SIG-M5 treated with dmso at 0.1 percent for 504 hours (cell line): ENCODE measurements around the gene KRTAP5-2.
"Not testable (repeated sequence)": the region's sequence is repeated elsewhere in the genome, so short reads cannot be mapped to it uniquely, and the experiment has no call there.

Source experiments
- DNase-seq: peaks from one replicate; lab custom pipeline; 2025; ENCODE audit not compliant: unreplicated experiment; lab: John Stamatoyannopoulos, UW

The KRTAP5-2 gene

DNA sequence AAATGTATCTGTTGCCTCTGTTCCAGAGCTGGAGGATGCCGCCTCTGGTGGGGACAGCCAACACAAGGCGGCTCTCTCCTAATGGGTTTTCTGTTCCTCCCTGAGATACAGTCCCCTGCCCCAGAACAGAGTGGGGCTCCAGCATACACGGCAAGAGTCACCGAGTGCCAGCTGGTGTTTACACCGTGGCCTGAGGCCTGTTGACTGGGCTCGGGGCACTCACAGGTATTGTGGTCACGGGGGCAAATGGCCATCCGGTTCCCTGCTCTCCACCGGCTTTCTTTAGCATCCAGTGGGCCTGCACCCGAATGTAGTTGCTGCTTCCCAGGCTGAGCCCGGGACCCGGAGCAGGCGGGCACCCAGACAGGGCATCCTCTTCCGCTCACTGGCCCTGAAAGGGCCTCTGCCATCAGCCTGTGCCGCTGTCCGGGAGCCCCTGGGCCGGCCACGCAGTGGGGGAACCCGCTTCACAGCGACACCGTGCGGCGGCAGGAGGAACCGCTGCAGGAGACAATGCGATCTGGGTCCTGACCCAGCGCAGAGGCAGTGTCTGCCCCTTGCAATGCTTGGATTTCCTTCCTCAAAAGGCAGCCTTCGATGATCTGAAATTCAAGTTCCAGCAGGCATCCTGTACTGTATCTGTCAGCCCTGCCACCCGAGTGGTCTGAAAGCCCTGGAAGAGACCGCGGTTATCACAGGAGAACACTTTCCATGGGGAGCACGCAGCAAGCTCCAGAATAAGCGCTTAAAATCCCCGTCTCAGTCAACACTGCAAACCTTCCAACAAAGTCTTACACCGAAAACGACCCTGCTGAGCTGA lies 30.6 kb upstream of the KRTAP5-2 start:
- peak; percentile 16 for DNase-seq

DNA sequence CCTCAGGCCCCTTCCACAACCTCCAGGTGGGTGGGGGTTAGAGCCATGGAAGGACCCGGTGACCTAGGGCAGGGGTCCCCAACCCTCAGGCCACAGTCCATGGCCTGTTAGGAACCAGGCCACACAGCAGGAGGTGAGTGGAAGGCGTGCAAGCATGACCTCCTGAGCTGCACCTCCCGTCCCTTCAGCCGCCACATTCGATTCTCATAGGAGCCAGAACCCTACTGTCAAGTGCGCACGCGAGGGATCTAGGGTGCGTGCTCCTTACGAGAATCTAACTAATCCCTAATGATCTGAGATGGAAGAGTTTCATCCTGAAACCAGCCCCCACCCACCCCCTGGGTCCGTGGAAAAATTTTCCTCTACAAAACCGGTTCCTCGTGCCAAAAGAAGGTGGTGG lies 27.4 kb upstream of the KRTAP5-2 start:
- DNase-seq, result no peak

DNA sequence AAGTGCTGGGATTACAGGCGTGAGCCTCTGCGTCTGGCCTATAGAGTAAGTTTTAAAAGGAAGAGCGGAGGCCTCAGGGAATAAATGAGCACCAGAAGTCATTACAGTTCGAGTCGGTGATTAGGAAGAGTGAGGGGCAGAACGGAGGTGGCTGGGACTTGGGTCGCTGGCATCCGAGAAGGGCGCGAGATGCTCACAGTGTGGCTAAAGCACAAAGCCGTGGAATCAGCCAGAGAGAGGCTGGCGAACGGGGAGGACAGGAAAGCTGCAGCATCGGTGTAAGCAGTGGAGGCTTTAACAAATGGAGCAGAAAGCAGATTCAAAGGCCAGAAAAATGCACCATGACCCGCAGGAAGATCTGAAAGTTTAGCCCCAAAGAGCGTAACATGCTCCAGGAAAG lies 26.5 kb upstream of the KRTAP5-2 start:
- no peak for DNase-seq

DNA sequence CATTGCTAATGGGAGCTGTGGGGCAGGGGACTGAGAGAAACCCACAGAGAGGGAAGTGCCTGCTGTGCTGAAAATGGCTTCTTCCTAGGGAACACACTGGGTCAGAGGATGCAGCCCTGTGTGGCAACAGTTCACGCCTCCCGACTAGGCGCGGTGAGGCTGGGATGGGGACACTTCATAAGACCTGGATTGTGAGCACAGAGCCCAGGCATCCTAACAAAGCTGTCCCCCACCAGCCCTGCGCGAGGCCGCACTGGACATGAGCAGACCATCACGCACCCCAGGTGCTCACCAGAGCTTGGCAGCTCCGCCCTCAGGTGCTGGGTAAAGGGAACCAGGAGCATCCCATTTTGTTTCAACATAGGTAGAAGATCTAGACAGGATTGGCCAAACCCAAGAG lies 25.6 kb upstream of the KRTAP5-2 start:
- DNase-seq, result no peak

DNA sequence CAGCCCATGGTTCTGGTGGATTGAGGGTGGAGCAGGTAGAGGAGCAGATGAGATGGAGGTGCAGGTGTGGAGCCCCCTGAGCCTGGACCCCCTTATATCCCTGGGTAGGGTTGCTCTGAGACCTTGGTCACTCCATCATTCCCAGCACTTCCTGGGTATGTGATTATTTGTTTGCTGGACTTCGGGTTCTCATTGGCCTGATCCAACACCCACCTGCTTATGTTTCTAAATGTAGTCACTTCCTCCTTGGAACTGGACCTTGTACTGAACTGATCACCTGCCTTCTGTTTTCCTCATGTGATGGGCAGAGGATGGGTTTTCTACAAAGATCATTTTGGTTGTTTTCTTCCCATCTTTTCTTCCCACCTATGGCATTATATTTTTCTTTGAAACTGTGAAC lies 24.0 kb upstream of the KRTAP5-2 start, which contains the start of gene KRTAP5-4:
Gene KRTAP5-4, minus strand, starts transcription at position 53 of the 400 bp plus-strand sequence. Its CDS starts 45 bp downstream, at position 8.
- DNase-seq, result no peak

DNA sequence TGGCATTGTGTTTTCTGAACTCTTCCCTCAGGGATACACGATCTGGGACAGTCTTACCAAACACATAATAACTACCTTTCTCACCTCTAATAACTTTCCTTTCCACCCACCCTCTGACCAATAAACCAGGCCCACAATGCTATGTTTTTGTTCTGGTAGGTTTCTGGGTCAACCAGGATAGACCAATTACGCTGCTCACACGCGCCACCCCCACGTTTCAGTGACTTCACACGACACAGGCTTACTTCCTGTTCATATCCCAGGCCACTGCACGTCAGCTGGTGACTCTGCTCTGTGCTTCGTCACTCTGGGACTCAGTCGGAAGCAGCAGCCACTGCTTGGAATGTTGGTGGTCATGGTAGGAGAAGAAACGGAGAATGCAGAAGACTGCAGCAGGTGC lies 21.4 kb upstream of the KRTAP5-2 start:
- no peak for DNase-seq

DNA sequence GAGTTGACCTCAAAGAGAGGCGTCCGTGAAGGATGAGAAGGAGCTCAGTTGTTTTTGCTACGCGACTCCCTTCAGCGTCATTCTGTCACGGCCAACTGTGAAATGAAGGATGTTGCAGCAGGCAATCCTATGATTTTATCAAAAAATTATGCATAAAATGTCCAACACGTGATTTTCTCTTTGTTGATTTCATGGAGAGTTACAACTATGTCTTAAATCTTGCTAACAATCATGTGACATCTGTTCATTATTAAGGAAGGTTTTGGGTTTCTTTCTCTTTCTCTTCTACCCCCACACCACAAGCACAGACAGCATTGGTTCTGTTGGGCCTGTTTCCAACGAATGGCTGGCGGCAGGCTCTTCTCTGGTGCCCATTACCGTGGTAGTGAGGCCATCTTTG lies 20.1 kb upstream of the KRTAP5-2 start:
- no peak for DNase-seq

DNA sequence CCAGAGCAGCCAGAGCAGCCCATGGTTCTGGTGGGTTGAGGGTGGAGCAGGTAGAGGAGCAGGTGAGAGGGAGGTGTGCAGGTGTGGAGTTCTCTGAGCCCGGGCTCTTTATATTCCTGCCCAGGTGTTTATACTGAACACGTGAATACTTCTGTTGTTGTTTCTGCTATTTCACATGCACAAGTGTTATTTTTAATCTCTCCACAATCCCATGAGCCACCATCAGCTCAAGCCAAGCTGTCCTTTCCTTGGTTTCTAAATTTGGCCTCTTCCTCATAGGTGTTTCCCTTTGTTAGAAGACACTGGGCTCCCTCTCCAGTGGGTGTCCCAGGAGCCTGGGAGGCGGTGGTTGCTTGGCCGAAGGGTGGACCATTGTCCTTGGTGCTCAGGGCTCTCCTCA lies 10.3 kb upstream of the KRTAP5-2 start, which contains the start of gene KRTAP5-3:
Gene KRTAP5-3, minus strand, starts transcription at position 101 of the 400 bp plus-strand sequence. Its CDS starts 78 bp downstream, at position 23.
- DNase-seq, result no peak

DNA sequence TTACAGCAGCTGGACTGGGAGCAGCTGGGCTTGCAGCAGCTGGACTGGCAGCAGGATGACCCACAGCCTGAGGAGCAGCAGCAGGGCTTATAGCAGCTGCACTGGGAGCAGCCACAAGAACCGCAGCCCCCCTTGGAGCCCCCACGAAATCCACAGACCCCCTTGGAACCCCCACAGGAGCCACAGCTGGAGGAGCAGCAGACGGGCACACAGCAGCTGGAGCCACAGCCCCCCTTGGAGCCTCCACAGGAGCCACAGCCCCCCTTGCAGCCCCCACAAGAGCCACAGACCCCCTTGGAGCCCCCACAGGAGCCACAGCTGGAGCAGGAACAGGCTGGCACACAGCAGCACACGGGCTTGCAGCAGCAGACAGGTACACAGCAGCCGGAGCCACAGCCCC lies 9.8 kb upstream of the KRTAP5-2 start:
- not testable (repeated sequence) for DNase-seq

DNA sequence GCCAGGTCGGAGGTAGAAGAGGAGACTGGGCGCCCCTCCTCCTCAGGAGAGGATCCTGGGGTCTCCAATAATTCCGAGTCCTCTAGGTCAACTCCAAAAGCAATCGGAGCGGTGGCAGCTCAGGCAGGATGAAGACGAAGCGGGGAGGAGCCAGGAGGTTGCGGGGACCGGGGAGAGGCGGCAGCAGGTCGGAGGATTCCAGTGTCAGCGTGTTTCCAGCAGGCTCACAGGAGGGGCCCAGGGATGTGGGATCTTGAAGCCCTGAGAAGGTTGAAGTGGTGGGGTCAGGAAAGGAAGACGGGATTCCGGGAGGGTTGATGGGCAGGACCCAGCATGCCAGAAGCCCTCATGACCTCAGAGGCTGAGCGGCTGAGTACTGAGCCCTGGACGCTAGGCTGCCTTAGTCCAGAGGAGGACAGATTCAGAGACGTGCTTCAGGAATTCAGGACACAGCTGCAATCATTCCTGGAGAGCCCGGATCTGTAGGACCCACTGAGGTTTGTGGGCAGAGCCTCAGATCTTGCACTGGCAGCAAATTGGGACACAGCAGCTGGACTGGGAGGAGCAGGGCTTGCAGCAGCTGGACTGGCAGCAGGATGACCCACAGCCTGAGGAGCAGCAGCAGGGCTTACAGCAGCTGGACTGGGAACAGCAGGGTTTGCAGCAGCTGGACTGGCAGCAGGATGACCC lies 9.2 kb upstream of the KRTAP5-2 start:
- DNase-seq, result not testable (repeated sequence)

DNA sequence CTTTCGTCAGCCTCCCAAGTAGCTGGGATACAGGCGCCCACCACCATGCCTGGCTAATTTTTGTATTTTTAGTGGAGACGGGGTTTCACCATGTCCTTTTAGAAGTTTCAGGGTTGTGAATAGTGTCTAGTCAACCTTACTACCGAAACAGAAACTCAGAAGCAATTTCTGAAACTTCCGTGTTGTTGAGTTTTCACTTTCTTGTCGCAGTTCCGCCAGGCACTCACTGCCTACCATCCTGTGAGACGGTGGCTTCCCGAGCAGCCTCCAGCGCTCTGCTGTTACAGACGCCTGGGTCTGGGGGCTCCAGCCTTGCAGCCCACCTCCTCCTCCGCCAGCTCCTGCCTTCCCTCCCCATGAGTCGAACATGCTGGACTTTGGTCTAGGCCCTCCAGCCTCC lies 7.8 kb upstream of the KRTAP5-2 start:
- not testable (repeated sequence) for DNase-seq

DNA sequence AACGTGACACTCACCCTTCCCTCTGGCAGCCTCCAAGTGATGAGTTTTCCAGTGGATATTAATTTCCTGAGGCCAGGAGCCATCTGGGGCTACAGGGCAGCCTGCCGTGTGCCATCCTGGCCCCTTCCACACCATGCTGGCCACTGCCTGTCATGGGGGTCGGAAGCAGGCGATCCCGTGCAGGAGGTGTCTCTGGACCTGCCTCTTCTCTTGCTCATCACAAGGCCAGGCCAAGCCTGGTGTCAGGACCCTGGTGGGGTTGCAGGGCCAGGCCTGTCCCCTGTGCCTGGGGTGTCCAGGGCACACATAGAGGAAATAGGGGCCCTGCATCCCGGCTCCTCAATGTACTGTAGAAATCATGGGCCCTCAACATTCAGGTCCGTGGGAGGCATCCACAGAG lies 6.6 kb upstream of the KRTAP5-2 start:
- DNase-seq, result no peak

DNA sequence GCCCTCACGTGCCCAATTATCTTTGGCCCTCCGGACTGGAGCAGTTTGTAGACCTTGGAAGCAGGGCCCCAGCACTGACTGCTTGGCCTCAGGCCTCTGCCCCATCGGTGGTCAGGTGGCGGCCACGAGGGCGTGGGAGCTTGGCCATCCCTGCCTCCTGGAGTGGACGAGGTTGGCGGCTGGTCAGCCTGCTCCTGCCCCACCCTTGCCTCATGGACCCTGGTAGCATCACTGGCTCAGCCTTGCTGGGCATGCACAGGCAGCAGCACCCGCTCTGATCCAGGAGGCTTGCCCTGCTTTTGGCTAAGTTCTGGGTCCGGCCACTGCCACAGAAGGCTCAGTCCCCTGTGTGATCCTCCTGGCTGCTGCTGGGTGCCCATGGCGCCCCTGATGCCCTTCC lies 6.1 kb upstream of the KRTAP5-2 start:
- DNase-seq, result no peak

DNA sequence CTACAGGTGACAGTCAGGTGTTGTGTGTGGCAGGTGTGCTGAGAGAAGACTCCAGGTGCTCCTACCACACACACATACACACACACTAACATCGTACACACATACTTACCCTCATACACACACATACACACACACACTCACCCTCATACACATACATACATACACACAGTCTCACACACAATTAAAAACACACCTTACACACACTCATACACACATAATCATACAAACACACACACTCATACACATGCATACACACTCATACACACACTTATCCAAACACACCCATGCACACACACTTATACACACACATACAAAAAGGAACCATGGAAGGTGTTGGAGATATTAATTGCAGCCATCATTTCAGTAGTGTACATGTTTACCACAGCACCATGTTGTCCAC lies 5.5 kb upstream of the KRTAP5-2 start:
- no peak for DNase-seq

DNA sequence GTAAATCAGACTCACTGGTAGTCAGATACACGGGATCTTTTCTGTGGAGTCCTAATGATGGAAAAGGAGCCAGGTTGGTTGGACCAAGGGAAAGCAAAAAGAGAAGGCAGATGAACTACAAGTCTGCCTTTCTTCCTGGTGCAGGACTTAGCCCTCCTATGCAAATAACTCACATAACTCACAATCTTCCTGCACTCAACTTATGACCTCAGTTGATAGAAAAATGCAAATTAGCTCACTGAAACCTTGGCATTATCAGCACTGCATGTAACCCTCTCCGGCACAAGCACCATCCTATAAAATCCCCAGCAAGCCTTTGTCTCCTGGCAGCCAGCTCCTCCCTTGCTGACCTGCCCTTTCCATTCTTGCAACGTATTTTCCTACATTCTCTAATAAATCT lies 3.6 kb upstream of the KRTAP5-2 start:
- not testable (repeated sequence) for DNase-seq

DNA sequence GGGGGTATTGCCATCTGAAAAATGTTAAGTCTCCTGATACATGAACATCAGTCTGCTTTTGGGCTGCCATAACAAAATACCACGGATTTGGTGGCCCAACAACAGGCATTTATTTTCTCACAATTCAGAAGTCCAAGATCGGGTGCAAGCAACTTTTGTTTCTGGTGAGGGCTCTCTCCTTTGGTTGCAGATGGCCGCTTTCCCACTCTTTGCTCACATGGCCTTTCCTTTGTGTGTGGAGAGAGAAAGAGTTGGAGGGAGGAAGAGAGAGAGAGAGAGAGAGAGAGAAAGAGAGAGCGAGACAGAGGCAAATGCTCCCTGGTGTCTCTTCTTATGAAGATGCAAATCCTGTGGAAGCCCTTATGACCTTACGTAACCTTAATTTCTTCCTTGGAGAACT lies 2.5 kb upstream of the KRTAP5-2 start:
- no peak for DNase-seq

DNA sequence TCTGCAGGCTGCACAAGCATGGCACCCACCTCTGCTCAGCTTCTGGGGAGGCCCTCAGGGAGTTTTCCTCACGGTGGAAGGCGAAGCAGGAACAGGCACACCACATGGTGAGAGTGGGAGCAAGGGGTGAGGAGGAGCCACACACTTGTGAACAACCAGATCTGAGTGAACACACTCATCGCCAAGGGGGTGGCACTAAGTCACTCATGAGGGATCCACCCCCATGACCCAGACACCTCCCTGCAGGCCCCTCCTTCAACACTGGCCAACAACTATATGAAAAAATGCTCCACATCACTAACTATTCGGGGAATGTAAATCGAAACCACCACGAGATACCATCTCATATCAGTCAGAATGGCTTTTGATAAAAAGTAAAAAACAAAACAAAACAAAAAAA lies 722 bp upstream of the KRTAP5-2 start:
- DNase-seq, result no peak

DNA sequence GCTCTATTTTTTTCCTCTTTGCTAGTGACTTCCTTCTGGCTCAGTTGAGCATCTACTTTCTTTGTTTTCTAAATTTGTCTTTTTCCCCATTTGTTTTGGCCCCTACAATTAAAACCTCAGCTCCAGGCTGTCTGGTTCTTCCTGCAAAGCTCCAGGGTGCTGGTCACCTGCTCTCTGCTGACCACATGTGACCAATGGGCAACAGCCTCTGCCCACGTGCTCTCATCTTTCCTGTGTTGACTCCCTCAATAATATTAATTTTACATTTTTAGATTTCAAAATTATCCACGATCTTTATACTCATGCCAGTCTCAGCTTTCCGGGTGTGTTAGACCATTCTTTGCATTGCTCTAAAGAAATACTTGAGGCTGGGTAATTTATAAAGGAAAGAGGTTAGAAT lies 312 bp upstream of the KRTAP5-2 start:
- DNase-seq, result not testable (repeated sequence)

DNA sequence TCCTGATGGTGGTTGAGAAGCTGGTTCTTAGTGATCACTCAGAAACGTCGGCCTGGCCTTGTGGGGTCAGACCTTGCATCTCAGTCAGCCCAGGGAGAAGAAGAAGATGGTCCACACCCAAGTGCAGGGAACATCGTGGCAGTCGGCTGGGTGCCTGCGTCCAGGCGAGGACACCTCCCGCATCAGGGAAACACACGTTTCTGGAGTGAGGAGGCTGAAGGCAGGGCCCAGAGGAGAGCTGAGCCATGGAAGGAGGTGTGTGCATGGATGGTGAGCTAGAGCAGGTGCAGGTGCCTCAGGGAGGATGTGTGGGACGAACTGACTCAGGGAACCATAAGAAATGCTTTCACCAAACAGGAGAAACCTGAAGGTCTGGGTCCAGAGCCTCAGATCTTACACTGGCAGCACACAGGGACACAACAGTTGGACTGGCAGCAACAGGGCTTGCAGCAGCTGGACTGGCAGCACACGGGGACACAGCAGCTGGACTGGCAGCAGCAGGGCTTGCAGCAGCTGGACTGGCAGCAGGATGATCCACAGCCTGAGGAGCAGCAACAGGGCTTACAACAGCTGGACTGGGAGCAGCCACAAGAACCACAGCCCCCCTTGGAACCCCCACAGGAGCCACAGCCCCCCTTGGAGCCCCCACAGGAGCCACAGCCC lies 632 bp downstream of the KRTAP5-2 start:
- no peak for DNase-seq

DNA sequence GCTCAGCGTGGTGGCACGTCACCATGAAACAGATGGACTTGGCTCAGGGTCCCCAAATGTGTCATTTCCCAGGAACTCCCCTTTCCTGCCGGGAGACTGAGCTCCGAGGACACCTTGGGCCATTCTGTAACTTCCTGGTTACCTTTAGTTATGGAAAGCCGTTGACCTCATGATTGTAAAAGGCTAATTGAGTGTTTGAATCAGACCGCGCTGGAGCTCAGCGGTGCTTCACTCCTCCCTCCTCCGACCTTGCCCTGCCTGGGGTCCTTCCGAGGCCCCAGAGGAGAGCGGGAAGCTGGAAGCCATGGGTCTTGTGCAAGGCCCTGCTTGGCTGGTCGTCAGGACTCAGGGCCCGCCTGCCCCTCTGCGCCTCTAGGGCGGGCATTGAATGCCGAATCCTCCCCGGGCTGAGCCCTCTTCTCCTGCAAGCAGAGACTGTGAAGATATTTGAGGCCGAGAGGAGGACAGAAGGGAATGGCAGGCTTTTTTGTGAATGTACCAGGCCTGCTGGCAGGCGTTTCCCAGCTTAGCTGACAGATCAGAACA lies 1.4 kb downstream of the KRTAP5-2 start:
- DNase-seq, result not testable (repeated sequence)

DNA sequence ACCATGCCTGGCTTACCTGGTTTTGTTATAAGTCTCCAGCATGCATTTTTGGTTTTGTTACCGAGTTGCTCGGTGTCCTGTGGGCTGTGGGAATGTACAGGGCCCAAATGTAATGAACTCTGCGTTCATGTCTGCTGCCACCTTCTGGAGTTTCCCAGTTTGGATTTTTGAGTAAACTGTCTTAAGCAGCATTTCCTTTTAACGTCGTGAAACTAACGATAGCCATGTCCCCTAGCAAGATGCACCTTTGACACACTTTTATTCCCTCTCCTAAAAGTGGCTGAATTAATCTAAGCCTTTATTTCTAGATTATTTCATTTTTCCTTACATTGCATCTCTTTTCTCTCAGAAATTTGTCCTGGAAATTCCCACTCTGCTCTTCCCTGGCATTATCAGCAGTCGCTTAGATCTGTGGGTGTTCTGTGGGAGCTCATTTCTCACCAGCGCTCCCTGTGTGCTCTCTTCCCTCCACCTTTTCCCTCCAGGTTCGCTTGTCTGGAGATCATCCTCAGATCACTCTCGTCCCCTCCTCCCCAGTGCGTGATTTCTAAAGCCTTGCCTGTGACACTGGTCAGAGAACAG lies 2.0 kb downstream of the KRTAP5-2 start:
- DNase-seq, result not testable (repeated sequence)
